Lower lobe of right lung (tissue), 2 donors: ENCODE measurements around the gene CCL25. TPM values are rescaled to one million over a fixed set of nuclear protein-coding genes. Genes with fewer than 3 reads are reported as not detected.

ENCODE experiments used
- ATAC-seq, 2 donors: fragments of 200-7000 bp; cut with Tn5 transposase; one replicate each; pipeline ENCODE4 v1.9.1; 2020 to 2022; ENCODE audit warnings: mild to moderate bottlenecking in 2 of 2, moderate library complexity in 2 of 2
- DNase-seq: peaks from one replicate; pipeline ENCODE4 v3.0.0-alpha.2; 2020
- H3K27ac ChIP-seq: fragments of 200-600 bp; one replicate; pipeline ENCODE4 v1.8.0; 2022
- H3K27me3 ChIP-seq: fragments of 200-600 bp; one replicate; pipeline ENCODE4 v1.8.0; 2022; ENCODE audit warnings: low read depth
- H3K36me3 ChIP-seq: fragments of 200-600 bp; one replicate; pipeline ENCODE4 v1.8.0; 2022; ENCODE audit warnings: mild to moderate bottlenecking
- H3K4me1 ChIP-seq: fragments of 200-600 bp; one replicate; pipeline ENCODE4 v1.8.0; 2022
- H3K4me3 ChIP-seq: fragments of 200-600 bp; one replicate; pipeline ENCODE4 v1.8.0; 2022; ENCODE audit warnings: mild to moderate bottlenecking
- H3K9me3 ChIP-seq: fragments of 200-600 bp; one replicate; pipeline ENCODE4 v1.8.0; 2022
- CTCF ChIP-seq: fragments of 200-600 bp; IDR thresholded peaks from one replicate; pipeline ENCODE4 v1.8.0; 2022; ENCODE audit warnings: antibody characterized with exemption, mild to moderate bottlenecking
- intact Hi-C: fragments of 100-400 bp; cut with DNase I; formaldehyde crosslinking; loops from one replicate; pipeline ENCODE4 v1.11.0; 2022
- total RNA-seq: library from RNA; stranded (reverse); fragmentation: NEBNext Ultra II Directional; extraction: Animal tissue kit (Norgen Biotek cat#: 25700); gene quantifications from one replicate; pipeline ENCODE4 v1.2.1, GENCODE V29; 2021
- donor health status: DM: no; HTN: yes; CAD: no; lungs with severe emphysema.

The CCL25 gene
- total RNA-seq, 1 donor from 2014 or later, result not detected

GRCh38 chr19:8084152-8084551, 31.6 kb downstream of the CCL25 start:
- no peak for ATAC-seq

GRCh38 chr19:8085598-8086408, 33.2 kb downstream of the CCL25 start:
- TF ChIP-seq CTCF, result no peak
- peak; percentile 61 to 73 for ATAC-seq

More at GRCh38 chr19:8084152-8084551, 31.6 kb downstream of the CCL25 start:
- Histone ChIP-seq H3K36me3 (no peaks in the 10 kb centered on the region), H3K4me3 (no peak overlapping the region), H3K27me3 (no peaks in the 10 kb centered on the region), H3K9me3 (no peaks in the 10 kb centered on the region), H3K4me1 (no peaks in the 10 kb centered on the region), H3K27ac (no peak overlapping the region)
- no peak for DNase-seq
- intact Hi-C loops, result no loop called here
- no peak for TF ChIP-seq CTCF

GRCh38 chr19:8086849-8087248, 34.3 kb downstream of the CCL25 start:
- Histone ChIP-seq H3K27ac (no peak overlapping the region), H3K27me3 (no peaks in the 10 kb centered on the region), H3K4me1 (no peaks in the 10 kb centered on the region), H3K4me3 (no peak overlapping the region), H3K9me3 (no peaks in the 10 kb centered on the region), H3K36me3 (no peaks in the 10 kb centered on the region)
- no peak for DNase-seq
- intact Hi-C loops, result no loop called here
- TF ChIP-seq CTCF, result no peak
- ATAC-seq, result no peak

More at GRCh38 chr19:8085598-8086408, 33.2 kb downstream of the CCL25 start:
- Histone ChIP-seq H3K4me1 (no peaks in the 10 kb centered on the region), H3K27me3 (no peaks in the 10 kb centered on the region), H3K36me3 (no peaks in the 10 kb centered on the region), H3K4me3 (peak overlapping the region; percentile 3), H3K27ac (no peak overlapping the region), H3K9me3 (no peaks in the 10 kb centered on the region)
- DNase-seq, result peak; percentile 64
- intact Hi-C loops, result no loop called here

GRCh38 chr19:8087876-8088275, 35.3 kb downstream of the CCL25 start:
- DNase-seq (no peak), ATAC-seq (no peak)
- Histone ChIP-seq H3K4me1 (no peaks in the 10 kb centered on the region), H3K36me3 (no peaks in the 10 kb centered on the region), H3K4me3 (no peak overlapping the region), H3K9me3 (no peaks in the 10 kb centered on the region), H3K27ac (no peak overlapping the region), H3K27me3 (no peaks in the 10 kb centered on the region)
- no peak for TF ChIP-seq CTCF
- intact Hi-C loops, result no loop called here

- TF ChIP-seq CTCF, result no peak
- H3K4me1 ChIP-seq, result no peaks in the 10 kb centered on the region
- no peak for ATAC-seq
- H3K36me3 ChIP-seq, result no peaks in the 10 kb centered on the region
- no peaks in the 10 kb centered on the region for H3K27me3 ChIP-seq
- intact Hi-C loops, result no loop called here
- no peak overlapping the region for H3K27ac ChIP-seq
- no peak overlapping the region for H3K4me3 ChIP-seq
- no peaks in the 10 kb centered on the region for H3K9me3 ChIP-seq
- DNase-seq, result no peak
These were observed 36.4 kb downstream of the CCL25 start for GRCh38 chr19:8088752-8089663.
